ENCODE measurements around the gene SPEM2.

DNA sequence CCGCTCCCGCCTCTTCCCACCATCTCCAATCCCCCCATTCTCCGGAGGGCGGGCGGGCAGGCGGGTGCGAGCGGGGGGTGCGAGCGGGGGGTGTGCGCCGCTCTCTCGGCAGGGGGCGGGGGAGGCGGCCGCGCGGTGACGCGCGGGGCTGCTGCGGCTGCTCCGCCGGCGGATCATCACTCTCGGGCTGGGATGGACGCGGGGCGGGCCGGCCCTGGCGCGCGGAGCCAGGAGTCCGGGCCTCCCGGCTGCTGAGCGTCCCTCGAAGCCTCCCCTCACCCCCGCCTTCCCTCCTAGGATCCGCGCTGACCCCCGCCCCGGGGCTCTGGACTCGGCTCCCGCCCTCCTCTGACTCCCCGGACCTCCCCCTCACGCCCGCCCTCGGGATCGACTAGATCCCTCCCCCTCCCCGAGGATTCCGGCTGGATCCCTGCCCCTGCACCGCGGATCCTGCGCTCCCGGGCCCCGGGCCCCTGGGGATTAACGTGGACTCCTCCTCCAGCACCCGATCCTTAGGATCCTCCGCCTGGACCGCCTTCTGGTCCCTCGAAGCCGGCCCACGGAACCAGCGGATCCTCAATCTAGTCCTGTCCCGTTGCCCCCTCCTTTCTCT, 20.6 kb upstream of the SPEM2 start:
- TF ChIP-seq CTCF (IDR thresholded peaks at IDR 0.05; ENCODE audit: insufficient read depth, low read length, poor library complexity, severe bottlenecking) (no peak), EZH2phosphoT487 (conservative IDR thresholded peaks at IDR 0.05; ENCODE audit: low read length) (no peak)

All from SU-DHL-6 (cell line).